Spleen (tissue), 7 donors: ENCODE data around the gene CDH8.

ENCODE experiments used
- CTCF ChIP-seq, 11 experiments: fragments of 200-600 bp in 7 of 11; fragments of 450-650 bp in 4 of 11; sonication (generic) in 4 of 11; IDR thresholded peaks in 8 of 11; conservative IDR thresholded peaks in 3 of 11; 1 replicate in 7 of 11; 2 replicates in 4 of 11; pipeline versions ENCODE4 v1.4.0 to v1.8.0; 2016 to 2021; ENCODE audit warnings: antibody characterized with exemption in 11 of 11, inconsistent platforms in 4 of 11, mild to moderate bottlenecking in 1 of 11
- POLR2AphosphoS5 ChIP-seq, 3 donors: sonication (generic); formaldehyde crosslinking; IDR thresholded peaks; one replicate each; pipeline ENCODE4 v1.5.1; 2017; ENCODE audit warnings: antibody characterized with exemption in 3 of 3
- donor health status: DM: no; HTN: no; CAD: no; lungs with moderate emphysema.
- donor health status: DM: no; HTN: no; CAD: no.
- donor health status: DM: no; HTN: no; CAD: no.

- no peak for TF ChIP-seq CTCF (IDR thresholded peaks at IDR 0.05 in 8 of 11, conservative IDR thresholded peaks at IDR 0.05 in 3 of 11)
- TF ChIP-seq POLR2AphosphoS5 (IDR thresholded peaks at IDR 0.05), result no peak
Measured at GRCh38 chr16:61812251-61812650, 224.0 kb downstream of the CDH8 start.
